DMS53 treated with DMSO at 0.1 percent for 48 hours (cell line): ENCODE results near the gene CD40.
"Not testable (repeated sequence)": the region's sequence is repeated elsewhere in the genome, so short reads cannot be mapped to it uniquely, and the experiment has no call there.

Experiments used
- DNase-seq: peaks from one replicate; lab custom pipeline; 2025; ENCODE audit not compliant: unreplicated experiment; lab: John Stamatoyannopoulos, UW

CD40 gene

DNA sequence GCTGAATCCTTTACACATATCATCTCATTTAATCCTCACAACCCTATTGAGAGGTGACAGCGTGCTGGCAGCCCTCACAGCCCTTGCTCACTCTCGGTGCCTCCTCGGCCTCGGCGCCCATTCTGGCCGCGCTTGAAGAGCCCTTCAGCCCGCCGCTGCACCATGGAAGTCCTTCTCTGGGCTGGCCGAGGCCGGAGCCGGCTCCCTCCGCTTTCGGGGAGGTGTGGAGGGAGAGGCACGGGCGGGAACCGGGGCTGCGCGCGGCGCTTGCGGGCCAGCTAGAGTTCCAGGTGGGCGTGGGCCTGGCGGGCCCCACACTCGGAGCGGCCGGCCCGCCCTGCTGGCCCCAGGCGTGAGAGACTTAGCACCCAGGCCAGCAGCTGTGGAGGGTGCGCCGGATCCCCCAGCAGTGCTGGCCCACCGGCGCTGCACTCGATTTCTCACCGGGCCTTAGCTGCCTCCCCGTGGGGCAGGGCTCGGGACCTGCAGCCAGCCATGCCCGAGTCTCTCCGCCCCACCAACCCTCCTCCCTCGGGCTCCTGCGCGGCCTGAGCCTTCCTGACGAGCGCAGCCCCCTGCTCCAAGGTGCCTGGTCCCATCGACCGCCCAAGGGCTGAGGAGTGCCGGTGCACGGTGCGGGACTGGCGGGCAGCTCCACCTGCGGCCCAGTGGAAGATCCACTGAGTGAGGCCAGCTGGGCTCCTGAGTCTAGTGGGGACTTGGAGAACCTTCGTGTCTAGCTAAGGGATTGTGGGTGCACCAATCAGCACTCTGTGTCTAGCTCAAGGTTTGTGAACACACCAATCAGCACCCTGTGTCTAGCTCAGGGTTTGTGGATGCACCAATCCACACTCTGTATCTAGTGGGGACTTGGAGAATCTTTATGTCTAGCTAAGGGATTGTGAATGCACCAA, 26.2 kb upstream of the CD40 start:
- not testable (repeated sequence) for DNase-seq

DNA sequence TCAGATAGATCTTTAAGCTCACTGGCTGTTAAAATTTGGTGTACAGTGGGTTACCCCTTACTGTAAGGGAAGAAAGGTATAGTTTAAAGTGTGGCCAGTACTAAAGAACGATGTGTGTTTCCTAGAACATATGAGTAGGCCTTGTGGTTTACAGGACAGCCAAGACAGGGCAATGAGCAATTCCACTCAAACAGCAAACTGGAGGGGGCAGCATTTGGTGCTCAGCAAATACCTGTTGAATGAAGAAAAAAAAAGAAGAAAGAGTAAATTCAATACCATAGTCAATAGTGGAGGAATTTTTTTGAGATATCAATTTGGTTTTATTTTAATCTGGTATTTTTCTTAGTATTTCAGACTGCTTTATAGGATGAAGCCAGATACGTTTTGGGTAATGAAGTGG, 24.6 kb upstream of the CD40 start:
- no peak for DNase-seq

DNA sequence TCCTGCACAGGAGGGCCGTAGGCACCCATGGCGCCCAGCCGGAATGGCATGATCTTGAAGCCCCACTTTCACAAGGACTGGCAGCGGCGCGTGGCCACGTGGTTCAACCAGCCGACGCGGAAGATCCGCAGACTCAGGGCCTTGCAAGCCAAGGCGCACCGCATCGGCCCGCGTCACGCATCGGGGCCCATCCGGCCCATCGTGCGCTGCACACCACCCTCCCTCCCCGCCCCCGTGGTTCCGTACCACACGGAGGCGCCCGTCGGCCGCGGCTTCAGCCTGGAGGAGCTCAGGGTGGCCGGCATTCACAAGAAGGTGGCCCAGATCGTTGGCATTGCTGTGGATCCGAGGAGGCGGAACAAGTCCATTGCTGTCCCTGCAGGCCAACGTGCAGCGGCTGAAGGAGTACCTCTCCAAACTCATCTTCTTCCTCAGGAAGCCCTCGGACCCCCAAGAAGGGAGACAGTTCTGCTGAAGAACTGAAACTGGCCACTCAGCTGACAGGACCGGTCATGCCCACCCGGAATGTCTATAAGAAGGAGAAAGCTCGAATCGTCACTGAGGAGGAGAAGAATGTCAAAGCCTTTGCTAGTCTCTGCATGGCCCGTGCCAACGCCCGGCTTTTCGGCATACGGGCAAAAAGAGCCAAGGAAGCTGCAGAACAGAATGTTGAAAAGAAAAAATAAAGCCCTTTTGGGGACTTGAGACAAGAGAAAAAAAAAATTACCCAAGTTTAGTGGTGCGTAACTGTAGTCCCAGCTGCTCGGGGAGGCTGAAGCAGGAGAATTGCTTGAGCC, 18.4 kb upstream of the CD40 start:
- no peak for DNase-seq

DNA sequence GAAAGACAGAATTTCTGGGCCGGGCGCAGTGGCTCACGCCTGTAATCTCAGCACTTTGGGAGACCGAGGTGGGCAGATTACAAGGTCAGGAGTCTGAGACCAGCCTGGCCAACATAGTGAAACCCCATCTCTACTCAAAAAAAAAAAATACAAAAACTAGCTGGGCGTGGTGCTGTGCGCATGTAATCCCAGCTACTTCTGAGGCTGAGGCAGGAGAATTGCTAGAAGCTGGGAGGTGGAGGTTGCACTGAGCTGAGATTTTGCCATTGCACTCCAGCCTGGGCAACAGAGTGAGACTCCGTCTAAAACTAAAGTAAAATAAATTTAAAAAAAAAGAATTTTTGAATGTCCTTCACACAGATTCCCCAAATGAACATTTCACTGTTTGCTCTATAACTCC, 17.7 kb upstream of the CD40 start:
- not testable (repeated sequence) for DNase-seq

DNA sequence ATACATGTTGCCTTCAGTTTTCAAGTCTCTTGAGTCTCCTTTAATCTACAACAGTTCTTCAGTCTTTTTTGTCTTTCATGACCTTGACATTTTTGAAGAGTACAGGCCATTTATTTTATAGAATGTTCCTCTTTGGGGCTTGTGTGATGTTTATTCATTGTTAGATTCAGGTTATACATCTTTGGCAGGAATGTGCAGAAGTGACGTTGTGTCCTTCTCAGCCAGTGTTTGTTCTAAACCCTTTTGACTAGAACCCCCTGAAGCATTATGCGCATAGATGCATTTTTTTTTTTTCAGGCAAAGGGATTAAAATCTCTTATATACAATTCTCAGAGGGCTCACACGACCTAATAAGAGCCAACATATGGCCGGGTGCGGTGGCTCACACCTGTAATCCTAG, 17.1 kb upstream of the CD40 start:
- no peak for DNase-seq

DNA sequence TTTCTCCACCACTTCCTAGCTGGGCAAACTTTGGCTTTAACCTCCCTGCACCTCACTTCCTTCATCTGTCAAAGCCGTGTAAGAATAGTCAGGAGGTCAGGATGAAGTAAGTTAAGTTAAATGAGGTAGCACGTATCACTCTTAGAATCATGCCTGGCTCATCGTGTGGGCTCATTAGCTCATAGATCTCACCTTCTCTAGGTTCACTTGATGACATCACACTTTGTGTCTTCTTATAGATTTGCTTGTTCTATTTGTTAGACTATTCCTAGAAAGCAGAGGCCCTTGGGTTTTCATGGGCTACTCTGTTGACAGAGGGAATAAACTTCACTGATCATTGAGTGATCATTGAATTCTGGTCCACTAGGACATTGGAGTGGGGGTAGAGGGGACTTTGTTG, 16.2 kb upstream of the CD40 start:
- DNase-seq: no peak

DNA sequence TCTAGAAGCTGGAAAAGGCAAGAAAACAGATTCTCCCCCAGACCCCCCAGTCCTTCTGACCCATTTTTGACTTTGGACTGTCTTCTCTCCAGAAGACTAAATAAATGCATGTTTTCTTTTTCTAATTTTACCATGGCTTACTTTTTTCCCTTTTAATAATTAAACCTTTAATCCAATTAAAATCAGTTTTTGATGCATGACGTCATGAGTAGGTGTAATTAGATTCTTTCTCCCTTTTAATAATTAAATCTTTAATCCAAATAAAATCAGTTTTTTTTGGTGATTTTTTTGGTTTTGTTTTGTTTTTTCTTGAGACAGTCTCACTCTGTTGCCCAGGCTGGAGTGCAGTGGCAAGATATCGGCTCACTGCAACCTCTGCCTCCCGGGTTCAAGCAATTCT, 15.2 kb upstream of the CD40 start:
- DNase-seq: no peak

DNA sequence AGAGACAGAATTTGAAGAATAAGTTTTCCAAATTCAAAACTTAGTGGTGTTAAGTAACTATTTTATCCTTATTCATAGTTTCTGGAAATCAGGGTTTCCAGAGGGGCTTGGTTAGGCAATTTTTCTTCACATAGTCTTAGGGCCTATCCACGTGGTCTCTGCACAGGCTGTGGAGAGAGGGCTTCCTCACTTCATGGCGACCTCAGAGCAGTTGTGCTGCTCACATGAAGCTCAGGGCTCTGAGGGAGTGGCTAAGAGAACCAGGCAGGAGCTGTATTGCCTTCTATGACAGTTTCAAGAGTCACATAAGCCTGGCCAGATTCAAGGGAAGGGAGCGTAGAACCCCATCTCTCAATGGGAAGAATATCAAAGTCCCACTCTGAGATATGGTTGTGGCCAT, 13.9 kb upstream of the CD40 start:
- DNase-seq: no peak

DNA sequence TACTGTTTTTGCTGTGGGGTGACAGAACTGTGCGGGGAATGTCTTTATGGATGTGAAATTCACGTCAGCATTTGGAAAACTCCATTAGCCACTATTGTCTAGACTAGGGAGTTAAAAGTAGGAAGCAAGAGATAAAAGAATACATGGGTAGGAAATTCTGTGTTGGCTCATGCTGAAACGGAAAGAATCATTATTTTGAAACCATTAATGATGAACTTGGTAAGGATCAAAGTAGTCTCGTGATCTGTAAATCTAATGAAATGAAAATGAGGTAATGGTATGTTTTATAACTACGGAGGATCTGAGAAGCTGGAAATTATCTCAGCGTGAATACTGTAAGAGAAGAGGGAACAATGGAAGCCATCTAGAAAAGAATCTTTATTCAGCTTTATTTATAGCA, 11.1 kb upstream of the CD40 start:
- no peak for DNase-seq

DNA sequence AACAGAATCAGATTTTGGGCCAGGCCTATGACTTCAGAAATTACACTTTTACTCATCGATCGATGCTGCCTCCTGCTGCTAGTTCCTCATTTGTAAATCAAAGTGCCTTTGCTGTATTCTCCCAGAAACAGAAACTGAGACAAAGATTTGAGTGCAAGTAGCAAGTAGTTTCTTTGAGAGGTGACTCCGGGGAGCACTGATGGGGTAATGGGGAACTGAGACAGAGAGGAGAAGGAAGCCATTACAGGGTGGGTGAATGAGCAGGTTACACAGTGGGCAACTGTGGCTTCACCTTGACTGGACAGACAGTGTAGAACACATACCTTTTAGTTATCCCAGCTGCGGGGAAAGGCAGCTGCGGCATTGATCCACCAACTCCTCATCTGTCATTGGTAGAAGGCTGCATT, 9.7 kb upstream of the CD40 start:
- no peak for DNase-seq

DNA sequence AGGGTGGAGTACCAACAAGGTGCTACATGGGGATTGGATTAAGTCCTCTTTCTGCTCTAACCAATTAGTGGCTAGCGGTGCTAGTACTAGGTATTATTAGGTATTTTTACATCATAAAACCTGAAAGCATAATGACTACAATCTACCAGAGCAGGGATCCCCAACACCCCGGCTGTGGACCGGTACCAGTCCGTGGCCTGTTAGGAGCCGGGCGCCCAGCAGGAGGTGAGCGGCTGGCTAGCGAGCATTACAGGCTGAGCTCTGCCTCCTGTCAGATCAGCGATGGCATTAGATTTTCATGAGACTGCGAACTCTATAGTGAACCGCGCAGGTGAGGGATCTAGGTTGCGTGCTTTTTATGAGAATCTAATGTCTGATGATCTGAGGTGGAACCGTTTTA, 9.1 kb upstream of the CD40 start:
- DNase-seq: no peak

DNA sequence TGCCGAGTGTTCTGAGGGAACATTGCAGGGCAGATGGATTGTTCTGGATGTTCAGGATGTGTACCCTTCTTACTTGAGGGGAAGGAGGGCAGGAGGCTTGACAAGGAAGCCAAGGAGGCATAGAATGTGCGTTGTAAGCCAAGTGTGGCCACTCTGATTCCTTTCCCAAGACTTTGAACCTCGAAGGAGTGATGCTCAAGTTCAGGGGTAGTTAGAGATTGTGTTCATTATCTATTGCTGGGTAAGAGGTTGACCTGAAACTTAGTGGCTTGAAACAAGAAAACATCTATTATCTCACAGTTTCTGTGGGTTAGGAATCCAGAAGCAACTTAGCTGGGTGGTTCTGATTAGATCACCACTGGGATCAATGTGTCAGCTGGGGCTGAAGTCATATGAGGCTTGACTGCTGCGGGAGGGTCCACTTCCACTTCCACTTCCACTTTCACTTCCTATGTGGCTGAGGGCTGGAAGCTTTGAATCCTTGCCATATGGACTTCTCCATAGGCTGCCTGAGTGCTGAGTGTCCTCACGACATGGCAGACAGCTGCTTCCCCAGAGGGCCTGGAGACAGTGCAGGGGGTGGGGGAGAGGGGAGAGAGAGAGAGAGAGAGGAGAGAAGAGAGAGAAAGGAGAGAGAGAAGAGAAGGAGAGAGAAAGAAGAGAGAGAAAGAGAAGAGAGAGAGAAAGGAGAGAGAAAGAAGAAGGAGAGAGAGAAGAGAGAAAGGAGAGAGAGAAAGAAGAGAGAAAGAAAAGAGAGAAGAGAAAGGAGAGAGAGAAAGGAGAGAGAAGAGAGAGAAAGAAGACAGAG, 6.9 kb upstream of the CD40 start:
- no peak for DNase-seq

DNA sequence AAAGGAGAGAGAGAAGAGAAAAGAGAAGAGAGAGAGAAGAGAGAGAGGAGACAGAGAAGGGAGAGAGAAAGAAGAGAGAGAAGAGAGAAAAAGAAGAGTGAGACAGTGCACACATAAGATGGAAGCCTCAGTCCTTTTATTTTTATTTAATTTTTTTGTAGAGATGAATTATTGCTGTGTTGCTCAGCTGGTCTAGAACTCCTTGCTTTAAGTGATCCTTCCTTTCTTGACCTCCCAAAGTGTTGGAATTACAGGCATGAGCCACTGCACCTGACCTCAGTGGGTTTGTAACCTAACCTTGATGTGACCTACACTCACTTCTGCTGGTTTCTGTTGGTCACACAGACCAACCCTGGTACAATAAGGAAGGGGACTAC, 6.3 kb upstream of the CD40 start:
- no peak for DNase-seq

DNA sequence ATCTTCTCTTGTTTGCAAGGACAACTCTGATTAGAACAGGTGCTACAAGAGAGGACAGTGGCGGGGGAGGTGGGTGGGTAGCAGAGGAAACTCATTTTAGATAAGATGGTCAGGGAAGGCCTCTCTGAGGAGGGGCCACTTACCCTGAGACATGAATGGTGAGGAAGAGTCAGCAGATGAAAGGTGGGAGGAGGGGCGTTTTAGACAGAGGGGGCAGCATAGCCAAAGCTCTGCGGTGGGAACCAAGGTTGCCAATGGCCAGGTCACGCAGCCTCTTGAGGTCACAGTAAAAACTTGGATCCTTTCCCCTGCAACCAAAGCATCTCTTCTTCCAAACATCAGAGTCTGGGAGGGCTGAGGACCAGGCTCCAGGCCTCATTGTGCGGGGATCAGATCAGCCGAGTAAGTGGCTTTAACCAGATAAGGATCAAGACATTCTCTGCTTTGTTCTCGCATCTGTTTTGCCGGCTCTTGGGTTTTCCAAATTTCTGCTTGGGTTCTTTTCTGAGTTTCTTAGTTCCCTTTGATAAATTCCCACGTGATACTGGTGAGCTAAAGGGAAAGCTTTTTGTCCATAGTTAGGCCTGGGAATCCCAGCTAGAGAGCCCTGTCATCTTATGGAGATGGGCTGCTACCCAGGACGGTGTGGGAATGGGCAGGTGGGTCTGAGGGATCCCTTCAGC, 5.5 kb upstream of the CD40 start:
- no peak for DNase-seq

DNA sequence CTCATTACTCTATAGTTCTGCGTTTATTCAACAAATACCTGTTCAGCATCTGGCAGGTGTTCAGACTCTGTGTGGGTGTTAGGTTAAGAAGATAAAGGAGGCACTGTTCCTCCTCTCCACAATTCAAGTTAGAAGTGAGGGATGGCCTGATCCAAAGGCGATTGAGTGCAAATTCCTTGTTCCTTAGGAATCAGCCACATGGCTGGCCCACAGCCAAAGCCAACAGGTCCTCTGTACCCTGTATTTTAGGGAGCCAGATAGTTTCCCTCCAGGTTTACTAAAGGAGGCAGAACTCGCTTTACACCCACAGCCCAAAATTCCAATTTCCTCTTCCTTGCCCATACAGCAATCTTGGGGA, 5.0 kb upstream of the CD40 start:
- no peak for DNase-seq

DNA sequence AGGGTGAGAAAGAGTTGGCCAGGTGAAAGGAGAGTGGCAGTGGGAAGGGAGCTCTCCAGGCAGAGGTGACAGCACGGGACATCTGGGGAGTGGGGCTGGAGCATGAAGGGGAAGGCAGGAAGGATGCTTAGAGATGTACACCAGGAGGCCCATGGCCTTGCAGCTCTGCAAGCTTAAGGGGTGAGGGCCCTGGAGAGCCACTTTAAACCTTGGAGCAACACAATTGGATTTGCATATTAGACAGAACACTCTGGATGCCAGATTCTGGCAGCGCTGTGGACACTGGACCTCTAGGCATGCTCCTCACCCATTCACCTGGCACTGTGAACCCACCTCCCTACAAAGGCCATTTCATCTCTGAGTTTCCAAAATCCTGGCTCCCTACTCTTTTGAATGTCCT, 3.7 kb upstream of the CD40 start:
- no peak for DNase-seq

DNA sequence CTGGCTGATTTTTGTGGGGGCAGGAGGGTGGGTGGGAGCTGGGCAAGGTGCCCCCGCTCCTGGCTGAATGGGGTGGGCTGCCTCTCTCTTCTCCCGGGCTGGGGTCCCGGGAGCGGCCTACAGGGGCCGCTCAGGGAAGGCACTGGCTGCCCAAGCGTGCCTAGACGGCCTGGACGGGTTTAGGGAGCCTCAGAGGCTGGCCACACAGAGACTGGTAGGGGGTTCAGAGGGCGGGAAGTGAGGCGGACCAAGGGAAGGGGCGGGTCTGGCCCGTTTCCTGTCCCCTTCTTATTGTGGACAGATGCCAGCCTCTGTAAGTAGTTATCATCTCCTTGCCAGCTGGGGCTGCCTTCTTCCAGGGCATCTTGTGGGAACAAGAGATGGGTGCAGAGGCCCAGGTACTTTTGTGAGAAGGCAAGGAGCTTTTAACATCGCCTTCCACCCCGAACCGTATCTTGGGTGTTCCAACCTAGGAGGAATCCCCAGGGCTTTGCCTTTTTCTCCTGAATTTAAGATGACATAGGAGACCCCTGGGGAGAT, 437 bp downstream of the CD40 start:
- no peak for DNase-seq

DNA sequence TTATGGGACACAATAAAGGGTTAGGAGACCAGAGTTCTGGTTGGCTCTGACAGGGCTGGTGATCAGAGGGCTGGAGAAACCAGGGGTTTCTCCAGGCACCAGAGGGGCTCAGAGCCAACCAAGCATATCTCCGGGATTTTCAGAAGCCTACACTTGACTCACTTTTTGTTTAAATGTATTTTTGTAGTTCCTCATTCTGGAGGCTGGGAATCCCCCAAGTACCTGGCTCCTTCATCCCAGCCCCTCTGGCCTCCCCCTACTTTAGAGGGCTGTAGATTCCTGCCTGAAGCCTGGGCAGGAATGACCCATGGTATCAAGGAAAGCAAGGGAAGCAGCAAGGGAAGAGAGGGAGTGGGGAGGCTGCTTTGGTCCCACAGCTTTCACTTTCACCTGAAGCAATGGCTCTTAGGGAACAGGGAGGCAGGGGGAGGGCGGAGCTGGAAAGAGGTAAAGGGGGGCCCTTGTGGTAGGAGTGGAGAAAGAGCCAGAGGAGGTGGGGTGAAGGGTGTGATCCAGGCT, 973 bp downstream of the CD40 start:
- DNase-seq: no peak

DNA sequence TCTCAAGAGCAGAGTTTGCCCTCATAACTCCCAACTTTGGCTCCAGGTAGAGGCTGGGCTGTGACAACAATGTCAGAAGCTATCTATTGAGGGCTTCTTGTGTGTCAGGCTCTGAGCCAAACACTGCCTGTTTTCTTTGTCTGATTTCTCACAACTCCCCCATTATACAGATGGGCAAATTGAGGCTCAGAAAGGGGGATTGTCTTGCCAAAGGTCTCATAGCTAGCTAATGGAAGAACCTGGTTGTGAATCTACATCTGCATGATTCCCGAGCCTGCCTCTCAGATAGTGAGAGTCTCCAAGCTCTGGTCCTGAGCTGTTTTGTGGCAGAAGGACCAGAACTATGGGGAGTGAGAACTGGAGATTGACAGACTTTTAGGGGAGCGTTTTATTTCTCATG, 1.4 kb downstream of the CD40 start:
- no peak for DNase-seq

DNA sequence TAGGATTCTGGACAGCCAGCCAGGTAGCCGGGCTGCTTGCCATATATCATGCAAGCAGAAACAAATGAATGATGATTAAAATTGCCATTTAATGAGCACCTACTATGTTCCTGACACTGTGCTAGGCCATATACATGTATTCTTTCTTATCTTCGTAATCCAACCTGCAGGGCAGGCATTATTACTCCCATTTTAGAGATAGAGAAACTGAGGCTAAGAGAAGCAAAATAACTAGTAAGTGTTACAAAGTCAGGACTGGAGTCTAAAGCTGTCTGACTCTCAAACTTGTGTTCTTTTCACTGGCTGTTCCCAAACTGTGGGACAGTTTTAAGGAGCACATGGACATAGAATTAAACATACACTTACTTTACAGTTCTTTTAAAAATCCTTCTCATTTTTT, 2.0 kb downstream of the CD40 start:
- DNase-seq: no peak
